K562 treated with DMSO at 1 percent for 12 hours (cell line): ENCODE data around the gene OR4C45. TPM values are rescaled to one million over a fixed set of nuclear protein-coding genes. Genes with fewer than 3 reads are reported as not detected.

Experiments
- total RNA-seq: library from RNA; unstranded; fragments of 300-600 nt; gene quantifications from 2 replicates; pipeline ENCODE4 v1.2.3, GENCODE V29; 2022; ENCODE audit not compliant: insufficient read depth

The OR4C45 gene
- total RNA-seq: not detected in 2 replicates

GRCh38 chr11:50032574-50032973 is at the start of gene OR4C45:
Gene OR4C45, plus strand, starts transcription at chr11:50032874.

Other genes starting within 250 kb of the OR4C45 start
- gene OR4C13, start 80.5 kb upstream of the OR4C45 start, total RNA-seq: not detected in 2 replicates
- gene OR4C12, start 50.3 kb upstream of the OR4C45 start, total RNA-seq: not detected in 2 replicates